ENCODE data around the gene PGS1. TPM values are rescaled to one million over a fixed set of nuclear protein-coding genes. Genes with fewer than 3 reads are reported as not detected.

The PGS1 gene
- total RNA-seq, 2 donors from 2014 or later: 29.2 to 57.4 TPM

DNA sequence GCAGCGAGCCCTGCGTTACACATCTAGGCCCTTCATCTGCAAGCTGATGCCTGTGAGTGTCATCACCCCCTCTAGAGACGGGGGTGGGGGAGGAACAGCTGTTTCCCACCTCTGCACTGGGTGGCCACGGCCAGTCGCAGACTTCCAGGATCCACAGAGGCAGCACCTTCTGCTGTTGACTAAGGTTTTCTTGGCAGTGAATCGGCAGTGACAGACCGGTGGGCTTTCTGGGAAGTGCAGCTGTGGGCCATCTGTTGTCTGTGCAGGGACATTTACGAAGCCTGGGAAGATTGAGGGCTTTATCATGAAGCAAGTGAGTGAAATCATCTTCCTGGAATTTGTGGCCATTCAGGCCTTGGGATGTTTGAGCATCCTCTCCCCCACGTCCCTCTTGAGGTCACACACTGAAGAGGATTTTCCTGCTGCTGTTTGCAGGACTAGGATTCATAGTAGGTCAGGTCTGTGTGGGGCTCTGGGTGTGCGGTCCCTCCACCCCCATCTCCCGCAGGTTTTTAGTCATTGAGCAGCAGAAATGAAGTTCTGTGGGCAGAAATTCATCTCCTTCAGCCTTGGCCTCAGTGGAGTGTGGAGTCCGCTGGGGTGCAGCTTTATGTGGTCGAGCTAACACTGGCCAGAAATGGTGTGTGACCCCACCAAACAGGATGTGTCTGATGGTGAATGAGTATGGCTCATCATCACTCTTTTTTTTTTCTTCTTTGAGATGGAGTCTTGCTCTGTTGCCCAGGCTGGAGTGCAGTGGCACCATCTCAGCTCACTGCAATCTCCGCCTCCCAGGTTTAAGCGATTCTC lies 12.0 kb downstream of the PGS1 start:
- WGBS: 76% methylated on average over 15 of the region's 15 CpGs
- peaks cover 4% of the 10 kb centered on the region for H3K4me1 ChIP-seq (replicated peaks)

DNA sequence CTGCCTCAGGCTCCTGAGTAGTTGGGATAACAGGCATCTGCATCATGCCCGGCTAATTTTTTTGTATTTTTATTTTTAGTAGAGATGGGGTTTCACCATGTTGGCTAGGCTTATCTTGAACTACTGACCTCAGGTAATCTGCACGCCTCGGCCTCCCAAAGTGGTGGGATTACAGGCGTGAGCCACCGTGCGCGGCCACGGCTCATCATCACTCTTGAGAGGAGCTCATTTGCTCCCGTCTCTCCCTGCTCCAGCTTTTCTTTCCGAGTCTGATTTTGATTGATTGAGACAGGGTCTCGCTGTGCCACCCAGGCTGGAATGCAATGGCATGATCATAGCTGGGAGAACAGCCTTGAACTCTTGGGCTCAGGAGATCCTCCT lies 12.6 kb downstream of the PGS1 start:
- Histone ChIP-seq H3K36me3 (no peaks in the 10 kb centered on the region), H3K27ac (no peak overlapping the region), H3K4me1 (replicated peaks) (no peaks in the 10 kb centered on the region), H3K27me3 (replicated peaks; ENCODE audit: insufficient read depth) (no peaks in the 10 kb centered on the region), H3K4me3 (no peak overlapping the region), H3K9me3 (no peaks in the 10 kb centered on the region)
- 96% methylated on average over 11 of the region's 11 CpGs for WGBS
- intact Hi-C loops (cut with DNase I): no loop called here
- no peak for TF ChIP-seq POLR2A (IDR thresholded peaks at IDR 0.05)
- TF ChIP-seq POLR2AphosphoS5 (IDR thresholded peaks at IDR 0.05): no peak
- TF ChIP-seq, protein P1, sequence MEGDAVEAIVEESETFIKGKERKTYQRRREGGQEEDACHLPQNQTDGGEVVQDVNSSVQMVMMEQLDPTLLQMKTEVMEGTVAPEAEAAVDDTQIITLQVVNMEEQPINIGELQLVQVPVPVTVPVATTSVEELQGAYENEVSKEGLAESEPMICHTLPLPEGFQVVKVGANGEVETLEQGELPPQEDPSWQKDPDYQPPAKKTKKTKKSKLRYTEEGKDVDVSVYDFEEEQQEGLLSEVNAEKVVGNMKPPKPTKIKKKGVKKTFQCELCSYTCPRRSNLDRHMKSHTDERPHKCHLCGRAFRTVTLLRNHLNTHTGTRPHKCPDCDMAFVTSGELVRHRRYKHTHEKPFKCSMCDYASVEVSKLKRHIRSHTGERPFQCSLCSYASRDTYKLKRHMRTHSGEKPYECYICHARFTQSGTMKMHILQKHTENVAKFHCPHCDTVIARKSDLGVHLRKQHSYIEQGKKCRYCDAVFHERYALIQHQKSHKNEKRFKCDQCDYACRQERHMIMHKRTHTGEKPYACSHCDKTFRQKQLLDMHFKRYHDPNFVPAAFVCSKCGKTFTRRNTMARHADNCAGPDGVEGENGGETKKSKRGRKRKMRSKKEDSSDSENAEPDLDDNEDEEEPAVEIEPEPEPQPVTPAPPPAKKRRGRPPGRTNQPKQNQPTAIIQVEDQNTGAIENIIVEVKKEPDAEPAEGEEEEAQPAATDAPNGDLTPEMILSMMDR (IDR thresholded peaks at IDR 0.05): no peak
- DNase-seq (ENCODE audit: low spot score): no peak

More for the DNA sequence above, 12.0 kb downstream of the PGS1 start:
- no peaks in the 10 kb centered on the region for H3K36me3 ChIP-seq
- H3K9me3 ChIP-seq: no peaks in the 10 kb centered on the region
- no peak overlapping the region for H3K27ac ChIP-seq
- no peaks in the 10 kb centered on the region for H3K27me3 ChIP-seq (replicated peaks; ENCODE audit: insufficient read depth)
- H3K4me3 ChIP-seq: no peak overlapping the region
- intact Hi-C loops (cut with DNase I): no loop called here
- TF ChIP-seq, protein P1 (IDR thresholded peaks at IDR 0.05): no peak
- TF ChIP-seq POLR2A (IDR thresholded peaks at IDR 0.05): no peak
- TF ChIP-seq POLR2AphosphoS5 (IDR thresholded peaks at IDR 0.05): no peak
- DNase-seq (ENCODE audit: low spot score): no peak

DNA sequence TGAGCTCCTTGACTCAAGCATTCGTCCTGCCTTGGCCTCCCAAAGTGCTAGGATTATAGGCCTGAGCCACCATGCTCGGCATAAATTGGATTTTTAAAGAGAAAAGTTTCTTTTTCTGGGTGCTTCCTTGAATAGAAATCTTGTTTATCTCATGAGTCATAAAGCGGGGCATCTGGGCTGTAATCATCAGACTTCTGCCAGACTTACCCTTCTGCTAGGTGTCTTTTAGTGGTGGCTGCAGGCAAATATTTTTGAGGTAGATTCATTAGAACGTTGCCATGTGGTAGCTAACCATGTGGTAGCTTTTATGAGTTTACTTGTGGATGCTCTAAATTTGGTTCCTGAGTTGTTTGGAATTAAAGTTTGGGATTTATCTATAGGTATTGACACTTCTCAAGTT lies 13.4 kb downstream of the PGS1 start:
- H3K27ac ChIP-seq: no peak overlapping the region
- H3K9me3 ChIP-seq: no peaks in the 10 kb centered on the region
- H3K36me3 ChIP-seq: no peaks in the 10 kb centered on the region
- no peak for DNase-seq (ENCODE audit: low spot score)
- H3K27me3 ChIP-seq (replicated peaks; ENCODE audit: insufficient read depth): no peaks in the 10 kb centered on the region
- TF ChIP-seq, protein P1 (IDR thresholded peaks at IDR 0.05): no peak
- no peak for TF ChIP-seq POLR2AphosphoS5 (IDR thresholded peaks at IDR 0.05)
- H3K4me3 ChIP-seq: no peak overlapping the region
- 66% methylated on average over 4 of the region's 4 CpGs for WGBS
- intact Hi-C loops (cut with DNase I): no loop called here
- H3K4me1 ChIP-seq (replicated peaks): peaks cover under 1% of the 10 kb centered on the region

DNA sequence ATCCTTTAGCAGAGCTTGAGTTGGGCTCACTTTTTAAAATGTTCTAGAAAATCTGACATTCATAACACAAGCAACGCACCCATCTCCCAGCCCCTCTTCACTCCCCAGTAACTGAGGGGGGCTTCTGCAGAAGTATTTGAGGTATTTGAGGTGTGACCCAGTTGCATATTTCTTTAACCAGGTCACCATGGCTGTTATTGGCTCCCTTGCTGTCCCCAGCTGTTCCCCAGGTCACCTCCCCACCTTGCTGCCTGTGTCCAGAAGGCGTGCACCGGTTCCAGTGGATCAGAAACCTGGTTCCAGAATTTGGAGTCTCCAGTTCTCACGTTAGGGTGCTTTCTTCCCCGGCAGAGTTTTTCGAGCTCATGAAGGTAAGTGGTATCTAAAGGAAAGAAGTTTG lies 13.8 kb downstream of the PGS1 start:
- Histone ChIP-seq H3K27me3 (replicated peaks; ENCODE audit: insufficient read depth) (no peaks in the 10 kb centered on the region), H3K36me3 (no peaks in the 10 kb centered on the region), H3K27ac (no peak overlapping the region), H3K4me1 (replicated peaks) (peaks cover 5% of the 10 kb centered on the region), H3K9me3 (no peaks in the 10 kb centered on the region), H3K4me3 (no peak overlapping the region)
- TF ChIP-seq POLR2A (IDR thresholded peaks at IDR 0.05) (no peak), POLR2AphosphoS5 (IDR thresholded peaks at IDR 0.05) (no peak)
- TF ChIP-seq, protein P1 (IDR thresholded peaks at IDR 0.05): no peak
- no peak for DNase-seq (ENCODE audit: low spot score)
- intact Hi-C loops (cut with DNase I): no loop called here
- WGBS: 94% methylated on average over 6 of the region's 6 CpGs

DNA sequence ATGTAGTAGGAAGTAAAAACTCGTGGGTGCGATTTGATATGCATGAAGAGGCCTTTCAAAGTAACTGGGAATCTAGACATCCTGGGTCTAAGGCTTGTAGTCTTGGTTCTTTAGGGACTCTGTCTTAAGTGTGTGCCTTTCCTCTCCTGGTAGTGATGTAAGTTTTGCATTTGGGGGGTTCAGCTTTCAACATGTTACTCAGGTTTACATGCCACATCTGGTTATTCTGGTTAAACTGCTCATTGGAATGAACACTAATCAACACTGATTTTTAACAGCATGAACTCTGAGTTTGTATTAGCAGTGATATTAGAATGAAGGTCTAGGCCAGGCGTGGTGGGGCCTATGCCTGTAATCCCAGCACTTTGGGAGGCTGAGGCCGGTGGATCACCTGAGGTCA lies 15.1 kb downstream of the PGS1 start:
- Histone ChIP-seq H3K9me3 (no peaks in the 10 kb centered on the region), H3K4me3 (no peak overlapping the region), H3K36me3 (no peaks in the 10 kb centered on the region), H3K27ac (no peak overlapping the region), H3K27me3 (replicated peaks; ENCODE audit: insufficient read depth) (no peaks in the 10 kb centered on the region), H3K4me1 (replicated peaks) (peaks cover 11% of the 10 kb centered on the region)
- WGBS: 77% methylated on average over 4 of the region's 4 CpGs
- TF ChIP-seq POLR2AphosphoS5 (IDR thresholded peaks at IDR 0.05) (no peak), POLR2A (IDR thresholded peaks at IDR 0.05) (no peak)
- TF ChIP-seq, protein P1 (IDR thresholded peaks at IDR 0.05): no peak
- intact Hi-C loops (cut with DNase I): no loop called here
- no peak for DNase-seq (ENCODE audit: low spot score)

Data from prostate gland (tissue), 2 donors.